HepG2 (cell line): ENCODE data around the gene TSPAN11. TPM values are rescaled to one million over a fixed set of nuclear protein-coding genes. Genes with fewer than 3 reads are reported as not detected.

ENCODE experiments used
- ATAC-seq: fragments of 200-7000 bp; cut with Tn5 transposase; 3 replicates; pipeline ENCODE4 v1.9.1; 2020; ENCODE audit warnings: mild to moderate bottlenecking, moderate library complexity
- BruUV-seq: library from RNA; stranded (reverse); fragments of 400-500 nt; replicated peaks from 2 replicates; lab custom pipeline; 2021; lab: Mats Ljungman, UMichigan
- CTCF ChIA-PET: fragments of 300-600 bp; formaldehyde crosslinking; extraction: SDS; loops from one replicate; lab custom pipeline; 2021; ENCODE audit warnings: low total read pairs, inconsistent platforms, low intra/inter-chr PET ratio; lab: Yijun Ruan, JAX
- POLR2A ChIA-PET: fragments of 350-600 bp; sonication (Branson Sonifier 250); formaldehyde crosslinking; loops from one replicate; lab custom pipeline; 2020; ENCODE audit warnings: antibody characterized with exemption, inconsistent platforms; lab: Yijun Ruan, JAX
- DNase-seq: peaks from one replicate; pipeline ENCODE4 v3.0.0-alpha.2; 2015; ENCODE audit warnings: low spot score
- FAIRE-seq: peaks from 3 replicates; lab custom pipeline; 2011; peaks lifted over from hg19 to GRCh38; lab: Jason Lieb, UNC
- H2AFZ ChIP-seq: one replicate; pipeline ENCODE4 v1.6.1; 2011; ENCODE audit warnings: low read length, inconsistent platforms
- H3K27ac ChIP-seq: fragments of 300-600 bp; 3 replicates; pipeline ENCODE4 v1.8.0; 2011; ENCODE audit warnings: mixed run types, mild to moderate bottlenecking, mixed read lengths, low read length, inconsistent platforms; ENCODE audit not compliant: insufficient read depth; ENCODE audit errors: extremely low read length
- H3K27me3 ChIP-seq, 2 experiments: fragments of 200-600 bp in 1 of 2; 2 replicates in 1 of 2; 3 replicates in 1 of 2; pipeline versions ENCODE4 v1.6.0 to v1.8.0; 2011; ENCODE audit warnings: low read length in 2 of 2, mild to moderate bottlenecking in 2 of 2, moderate library complexity in 2 of 2, inconsistent platforms in 1 of 2; ENCODE audit not compliant: insufficient read depth in 2 of 2, control insufficient read depth in 1 of 2
- H3K36me3 ChIP-seq, 2 experiments: fragments of 200-600 bp in 1 of 2; replicated peaks in 1 of 2; 2 replicates in 1 of 2; 3 replicates in 1 of 2; pipeline versions ENCODE4 v1.5.1 to v1.8.0; 2011; ENCODE audit warnings: low read length in 2 of 2, inconsistent platforms in 1 of 2; ENCODE audit not compliant: insufficient read depth in 2 of 2, control insufficient read depth in 1 of 2
- H3K4me1 ChIP-seq: 2 replicates; pipeline ENCODE4 v1.5.1; 2012; ENCODE audit warnings: low read length, inconsistent platforms; ENCODE audit not compliant: insufficient read depth
- H3K4me2 ChIP-seq: 2 replicates; pipeline ENCODE4 v1.6.0; 2011; ENCODE audit warnings: low read depth, low read length, inconsistent platforms
- H3K4me3 ChIP-seq, 3 experiments: fragments of 200-600 bp in 1 of 3; sonication (generic), shearing (Covaris generic) in 1 of 3; replicated peaks in 1 of 3; 2 replicates each; pipeline ENCODE4 v1.5.1; 2011 to 2016; ENCODE audit warnings: low read length in 3 of 3, inconsistent platforms in 2 of 3, low read depth in 2 of 3, mild to moderate bottlenecking in 2 of 3, control low read depth in 1 of 3, mixed read lengths in 1 of 3; ENCODE audit not compliant: insufficient read depth in 1 of 3
- H3K79me2 ChIP-seq: one replicate; pipeline ENCODE4 v1.6.1; 2011; ENCODE audit warnings: low read length, inconsistent platforms; ENCODE audit not compliant: insufficient read depth
- H3K9ac ChIP-seq: 2 replicates; pipeline ENCODE4 v1.6.0; 2011; ENCODE audit warnings: mild to moderate bottlenecking, low read depth, low read length, inconsistent platforms; ENCODE audit not compliant: insufficient read depth
- H3K9me3 ChIP-seq: 2 replicates; pipeline ENCODE4 v1.5.1; 2012; ENCODE audit warnings: mild to moderate bottlenecking, low read length
- H4K20me1 ChIP-seq: 2 replicates; pipeline ENCODE4 v1.6.0; 2011; ENCODE audit warnings: inconsistent platforms, mild to moderate bottlenecking, low read length, moderate library complexity; ENCODE audit not compliant: insufficient read depth
- DNMT1 ChIP-seq: sonication (generic); formaldehyde crosslinking; IDR thresholded peaks from 2 replicates; pipeline ENCODE4 v1.5.1; 2020; ENCODE audit warnings: mild to moderate bottlenecking, missing genetic modification reagents
- HOXA7 ChIP-seq: sonication (generic); formaldehyde crosslinking; IDR thresholded peaks from 2 replicates; pipeline ENCODE4 v1.8.1; 2022; ENCODE audit warnings: mild to moderate bottlenecking, missing genetic modification reagents, moderate library complexity
- RFX1 ChIP-seq: fragments of 450-650 bp; IDR thresholded peaks from 2 replicates; pipeline ENCODE4 v1.6.1; 2017
- WGBS: methylation state at CpG from one replicate; pipeline ENCODE4 v1.1.6; 2017; ENCODE audit warnings: low lambda C conversion rate; 5-methylcytosine and 5-hydroxymethylcytosine counted together
- in situ Hi-C: cut with HindIII; loops from 2 replicates; pipeline ENCODE4 v1.10.0; 2017; ENCODE audit warnings: low pct_unique_long_range_greater_than_20kb; ENCODE audit not compliant: extremely low pct_ligation_motif_present
- intact Hi-C: fragments of 100-400 bp; cut with micrococcal nuclease; formaldehyde crosslinking; loops from one replicate; pipeline ENCODE4 v1.10.0; 2022; ENCODE audit not compliant: unreplicated experiment
- polyA plus RNA-seq, 8 experiments: library from polyadenylated mRNA; depleted of rRNA in 3 of 8; stranded (reverse) in 7 of 8; unstranded in 1 of 8; fragments of >200 nt; fragmentation: Illumina TruSeq in 4 of 8; extraction: Trizol in 4 of 8; gene quantifications; 2 replicates each; pipeline versions ENCODE4 v1.2.1 to v1.2.3, GENCODE V29; 2011 to 2016; ENCODE audit warnings: low read depth in 4 of 8, missing spikeins in 1 of 8, mixed read lengths in 1 of 8; ENCODE audit not compliant: insufficient read depth in 1 of 8
- total RNA-seq, 5 experiments: library from RNA; depleted of rRNA; stranded (reverse); fragments of >200 nt; fragmentation: Illumina TruSeq; extraction: Trizol; gene quantifications; 2 replicates each; pipeline ENCODE4 v1.2.3, GENCODE V29; 2016; ENCODE audit warnings: low read depth in 1 of 5
- TF ChIP-seq, protein P1 (sequence below), 2 experiments: sonication (generic) in 1 of 2; formaldehyde crosslinking in 1 of 2; IDR thresholded peaks; 2 replicates each; pipeline versions ENCODE4 v1.4.0 to v1.6.1; 2016 to 2020; ENCODE audit warnings: borderline replicate concordance in 1 of 2, low read depth in 1 of 2, mild to moderate bottlenecking in 1 of 2, missing genetic modification reagents in 1 of 2
- TF ChIP-seq, protein P2 (sequence below): sonication (generic); formaldehyde crosslinking; IDR thresholded peaks from 2 replicates; pipeline ENCODE4 v1.5.0; 2020; ENCODE audit warnings: mild to moderate bottlenecking, low read depth, missing genetic modification reagents, borderline replicate concordance

The TSPAN11 gene
- total and polyA plus RNA-seq, 2 of the 13 experiments (the other 11 are each of a cell fraction or from before 2014, with no cell fraction given), result 0.01 to 0.07 TPM

DNA sequence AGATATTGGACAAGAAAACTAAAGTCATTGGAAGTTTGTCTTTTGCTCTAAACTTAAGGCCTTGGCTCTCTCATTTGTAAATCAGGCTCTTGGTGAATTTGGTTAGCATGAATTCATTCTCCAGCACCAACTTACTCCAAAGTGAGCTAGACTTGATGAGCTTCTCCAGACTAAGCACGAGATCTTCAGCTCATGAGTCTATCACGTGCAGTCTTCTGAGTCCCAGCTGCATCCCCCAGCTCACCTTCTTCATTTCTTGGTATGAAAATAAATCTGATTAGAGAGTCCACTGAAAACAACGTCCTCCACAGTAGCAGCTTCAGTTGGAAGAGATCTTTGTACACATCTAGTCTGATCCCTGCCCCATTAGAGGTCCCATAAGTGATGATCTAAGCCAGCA is 94.6 kb downstream of the TSPAN11 start:
- no peaks in the 10 kb centered on the region for H3K36me3 ChIP-seq
- no peak for FAIRE-seq
- POLR2A ChIA-PET, result no interaction called here
- BruUV-seq, result no TSS peak
- no peak overlapping the region for H2AFZ ChIP-seq
- TF ChIP-seq, protein P1, sequence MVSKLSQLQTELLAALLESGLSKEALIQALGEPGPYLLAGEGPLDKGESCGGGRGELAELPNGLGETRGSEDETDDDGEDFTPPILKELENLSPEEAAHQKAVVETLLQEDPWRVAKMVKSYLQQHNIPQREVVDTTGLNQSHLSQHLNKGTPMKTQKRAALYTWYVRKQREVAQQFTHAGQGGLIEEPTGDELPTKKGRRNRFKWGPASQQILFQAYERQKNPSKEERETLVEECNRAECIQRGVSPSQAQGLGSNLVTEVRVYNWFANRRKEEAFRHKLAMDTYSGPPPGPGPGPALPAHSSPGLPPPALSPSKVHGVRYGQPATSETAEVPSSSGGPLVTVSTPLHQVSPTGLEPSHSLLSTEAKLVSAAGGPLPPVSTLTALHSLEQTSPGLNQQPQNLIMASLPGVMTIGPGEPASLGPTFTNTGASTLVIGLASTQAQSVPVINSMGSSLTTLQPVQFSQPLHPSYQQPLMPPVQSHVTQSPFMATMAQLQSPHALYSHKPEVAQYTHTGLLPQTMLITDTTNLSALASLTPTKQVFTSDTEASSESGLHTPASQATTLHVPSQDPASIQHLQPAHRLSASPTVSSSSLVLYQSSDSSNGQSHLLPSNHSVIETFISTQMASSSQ (IDR thresholded peaks at IDR 0.05; ENCODE audit: low read depth), result no peak
- TF ChIP-seq, protein P1 (CRISPR knock-in tag; IDR thresholded peaks at IDR 0.05; ENCODE audit: borderline replicate concordance), result no peak
- TF ChIP-seq HOXA7 (CRISPR knock-in tag) (no peak), RFX1 (no peak), DNMT1 (CRISPR knock-in tag) (no peak)
- TF ChIP-seq, protein P2, sequence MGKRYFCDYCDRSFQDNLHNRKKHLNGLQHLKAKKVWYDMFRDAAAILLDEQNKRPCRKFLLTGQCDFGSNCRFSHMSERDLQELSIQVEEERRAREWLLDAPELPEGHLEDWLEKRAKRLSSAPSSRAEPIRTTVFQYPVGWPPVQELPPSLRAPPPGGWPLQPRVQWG (CRISPR knock-in tag), result no peak
- TF ChIP-seq, all 625 proteins: peak for 0
- peaks cover 2 to 7% of the 10 kb centered on the region in 2 experiments; a peak in 3 of 5 replicates for H3K27me3 ChIP-seq
- no peak overlapping the region for H3K27ac ChIP-seq
- intact Hi-C loops (no loop called here), in situ Hi-C loops (no loop called here)
- no peak overlapping the region for H3K4me3 ChIP-seq
- H3K9ac ChIP-seq, result no peak overlapping the region
- no peaks in the 10 kb centered on the region for H3K4me1 ChIP-seq
- DNase-seq (no peak), ATAC-seq (no peak)
- H4K20me1 ChIP-seq, result no peaks in the 10 kb centered on the region
- WGBS, result 40% methylated on average over 3 of the region's 3 CpGs
- no peaks in the 10 kb centered on the region for H3K79me2 ChIP-seq
- no peak overlapping the region for H3K4me2 ChIP-seq
- no peaks in the 10 kb centered on the region for H3K9me3 ChIP-seq
- CTCF ChIA-PET, result no interaction called here
